Subcutaneous adipose tissue (tissue), 4 donors: ENCODE measurements around the gene FAM83G. TPM values are rescaled to one million over a fixed set of nuclear protein-coding genes. Genes with fewer than 3 reads are reported as not detected.

Experiments
- CTCF ChIP-seq: fragments of 450-650 bp; IDR thresholded peaks from one replicate; pipeline ENCODE4 v1.5.1; 2016; ENCODE audit warnings: low read depth, mild to moderate bottlenecking, control low read depth, antibody characterized with exemption, moderate library complexity
- total RNA-seq, 4 donors: library from RNA; depleted of rRNA; stranded (reverse); fragments of >200 nt; gene quantifications; one replicate each; pipeline ENCODE4 v1.1.0, GENCODE V29; 2016

Gene FAM83G
- total RNA-seq, 4 donors from 2014 or later: 1.1 to 5.5 (median 2.9) TPM

GRCh38 chr17:18962494-18962815, 42.1 kb downstream of the FAM83G start:
- TF ChIP-seq CTCF: no peak

- no peak for TF ChIP-seq CTCF
Measured at GRCh38 chr17:18961634-18962493, 42.7 kb downstream of the FAM83G start.

GRCh38 chr17:18960803-18961511, 43.6 kb downstream of the FAM83G start:
- no peak for TF ChIP-seq CTCF

- no peak for TF ChIP-seq CTCF
Measured at GRCh38 chr17:18960241-18960665, 44.3 kb downstream of the FAM83G start.

- TF ChIP-seq CTCF: no peak
Measured at GRCh38 chr17:18959845-18960240, 44.7 kb downstream of the FAM83G start.

- TF ChIP-seq CTCF: no peak
Measured at GRCh38 chr17:18959071-18959844, 45.3 kb downstream of the FAM83G start.

GRCh38 chr17:18958611-18959010, 46.0 kb downstream of the FAM83G start:
- TF ChIP-seq CTCF: no peak
